GM12864 (cell line): ENCODE measurements around the gene MYRIP.

ENCODE experiments used
- DNase-seq: peaks from one replicate; pipeline ENCODE4 v3.0.0-alpha.2; 2011; ENCODE audit warnings: low read depth
- H3K4me3 ChIP-seq: 2 replicates; pipeline ENCODE4 v1.5.1; 2011; ENCODE audit warnings: mild to moderate bottlenecking, low read depth, low read length, control low read depth
- CTCF ChIP-seq: IDR thresholded peaks from 2 replicates; pipeline ENCODE4 v1.5.1; 2011; ENCODE audit warnings: low read depth, mild to moderate bottlenecking, moderate library complexity, low read length, control low read depth, inconsistent platforms; ENCODE audit errors: missing control alignments

Gene MYRIP

GRCh38 chr3:40160933-40161332 lies 351.5 kb downstream of the MYRIP start:
- no peak for DNase-seq
- no peak overlapping the region for H3K4me3 ChIP-seq
- TF ChIP-seq CTCF, result no peak

- TF ChIP-seq CTCF, result no peak
- H3K4me3 ChIP-seq, result no peak overlapping the region
- no peak for DNase-seq
Measured at GRCh38 chr3:40162616-40163015, 353.2 kb downstream of the MYRIP start.

- no peak for TF ChIP-seq CTCF
- no peak overlapping the region for H3K4me3 ChIP-seq
- DNase-seq, result no peak
Measured at GRCh38 chr3:40166997-40167396, 357.6 kb downstream of the MYRIP start.

GRCh38 chr3:40167958-40168357 lies 358.5 kb downstream of the MYRIP start:
- TF ChIP-seq CTCF, result no peak
- no peak for DNase-seq
- H3K4me3 ChIP-seq, result no peak overlapping the region

GRCh38 chr3:40169983-40170382 lies 360.6 kb downstream of the MYRIP start:
- no peak for DNase-seq
- H3K4me3 ChIP-seq, result peak overlapping the region; percentile 14; the same call in 1 of the 2 replicates
- no peak for TF ChIP-seq CTCF

GRCh38 chr3:40170395-40170794 lies 361.0 kb downstream of the MYRIP start:
- DNase-seq, result peak; percentile 65
- TF ChIP-seq CTCF, result no peak
- H3K4me3 ChIP-seq, result no peak overlapping the region; the same call in 1 of the 2 replicates

- H3K4me3 ChIP-seq, result no peak overlapping the region
- no peak for TF ChIP-seq CTCF
- no peak for DNase-seq
Measured at GRCh38 chr3:40172560-40172959, 363.2 kb downstream of the MYRIP start.
